ENCODE data around the gene MAFB. TPM values are rescaled to one million over a fixed set of nuclear protein-coding genes. Genes with fewer than 3 reads are reported as not detected.

Gene MAFB
- polyA plus RNA-seq, 3 donors, result 118 to 144 (median 123) TPM

- no peak for DNase-seq (ENCODE audit: extremely low read depth in 1 of 11, low read depth in 9 of 11, low spot score in 4 of 11)
These were observed 24.5 kb upstream of the MAFB start for GRCh38 chr20:40713508-40713907.

GRCh38 chr20:40711079-40711478 is 22.0 kb upstream of the MAFB start:
- no peak for DNase-seq (ENCODE audit: extremely low read depth in 1 of 11, low read depth in 9 of 11, low spot score in 4 of 11)

GRCh38 chr20:40710603-40711002 is 21.6 kb upstream of the MAFB start:
- DNase-seq (ENCODE audit: extremely low read depth in 1 of 11, low read depth in 9 of 11, low spot score in 4 of 11), result no peak

GRCh38 chr20:40706977-40707582 is 18.0 kb upstream of the MAFB start:
- no peak for DNase-seq (ENCODE audit: extremely low read depth in 1 of 11, low read depth in 9 of 11, low spot score in 4 of 11)

- no peak for DNase-seq (ENCODE audit: extremely low read depth in 1 of 11, low read depth in 9 of 11, low spot score in 4 of 11)
These were observed 16.4 kb upstream of the MAFB start for GRCh38 chr20:40705413-40705812.

GRCh38 chr20:40704828-40705227 is 15.8 kb upstream of the MAFB start:
- no peak for DNase-seq (ENCODE audit: extremely low read depth in 1 of 11, low read depth in 9 of 11, low spot score in 4 of 11)

GRCh38 chr20:40703975-40704530 is 15.0 kb upstream of the MAFB start:
- DNase-seq (ENCODE audit: extremely low read depth in 1 of 11, low read depth in 9 of 11, low spot score in 4 of 11), result no peak

GRCh38 chr20:40702504-40702903 is 13.5 kb upstream of the MAFB start:
- DNase-seq (ENCODE audit: extremely low read depth in 1 of 11, low read depth in 9 of 11, low spot score in 4 of 11), result no peak

- no peak for DNase-seq (ENCODE audit: extremely low read depth in 1 of 11, low read depth in 9 of 11, low spot score in 4 of 11)
These were observed 9.7 kb upstream of the MAFB start for GRCh38 chr20:40698744-40699143.

- no peak for DNase-seq (ENCODE audit: extremely low read depth in 1 of 11, low read depth in 9 of 11, low spot score in 4 of 11)
These were observed 9.2 kb upstream of the MAFB start for GRCh38 chr20:40698281-40698680.

GRCh38 chr20:40697541-40697940 is 8.5 kb upstream of the MAFB start:
- DNase-seq (ENCODE audit: extremely low read depth in 1 of 11, low read depth in 9 of 11, low spot score in 4 of 11), result no peak

- no peak for DNase-seq (ENCODE audit: extremely low read depth in 1 of 11, low read depth in 9 of 11, low spot score in 4 of 11)
These were observed 6.2 kb upstream of the MAFB start for GRCh38 chr20:40695214-40695613.

- no peak for DNase-seq (ENCODE audit: extremely low read depth in 1 of 11, low read depth in 9 of 11, low spot score in 4 of 11)
These were observed 5.2 kb upstream of the MAFB start for GRCh38 chr20:40694246-40694645.

GRCh38 chr20:40692240-40693011 is 3.4 kb upstream of the MAFB start:
- DNase-seq (ENCODE audit: extremely low read depth in 1 of 11, low read depth in 9 of 11, low spot score in 4 of 11), result no peak

- no peak for DNase-seq (ENCODE audit: extremely low read depth in 1 of 11, low read depth in 9 of 11, low spot score in 4 of 11)
These were observed 2.7 kb upstream of the MAFB start for GRCh38 chr20:40691566-40692239.

- DNase-seq (ENCODE audit: extremely low read depth in 1 of 11, low read depth in 9 of 11, low spot score in 4 of 11), result no peak
These were observed 2.0 kb upstream of the MAFB start for GRCh38 chr20:40690836-40691565.

- peak; percentile 73 to 91 (median 86) for DNase-seq (ENCODE audit: extremely low read depth in 1 of 11, low read depth in 9 of 11, low spot score in 4 of 11)
These were observed 1.2 kb upstream of the MAFB start for GRCh38 chr20:40689943-40690835.
